HS-27A (cell line): ENCODE measurements around the gene ANXA11.

Experiments used
- DNase-seq: peaks from one replicate; pipeline ENCODE4 v3.0.0-alpha.2; 2012; ENCODE audit warnings: low read depth, missing footprints

ANXA11 gene

GRCh38 chr10:80104066-80104926 is 101.0 kb downstream of the ANXA11 start:
- no peak for DNase-seq
